Stimulated activated CD8-positive, alpha-beta memory T cell treated with anti-CD3 and anti-CD28 coated beads, Interleukin-2, amount 100 ng/mL, for 1 hour (primary cell): ENCODE data around the gene NEDD4L.
"Not testable (repeated sequence)": the region's sequence is repeated elsewhere in the genome, so short reads cannot be mapped to it uniquely, and the experiment has no call there.

Experiments used
- DNase-seq, 2 donors: peaks; one replicate each; pipeline ENCODE4 v3.0.0-alpha.2; 2020; ENCODE audit warnings: low read depth in 2 of 2

Gene NEDD4L

DNA sequence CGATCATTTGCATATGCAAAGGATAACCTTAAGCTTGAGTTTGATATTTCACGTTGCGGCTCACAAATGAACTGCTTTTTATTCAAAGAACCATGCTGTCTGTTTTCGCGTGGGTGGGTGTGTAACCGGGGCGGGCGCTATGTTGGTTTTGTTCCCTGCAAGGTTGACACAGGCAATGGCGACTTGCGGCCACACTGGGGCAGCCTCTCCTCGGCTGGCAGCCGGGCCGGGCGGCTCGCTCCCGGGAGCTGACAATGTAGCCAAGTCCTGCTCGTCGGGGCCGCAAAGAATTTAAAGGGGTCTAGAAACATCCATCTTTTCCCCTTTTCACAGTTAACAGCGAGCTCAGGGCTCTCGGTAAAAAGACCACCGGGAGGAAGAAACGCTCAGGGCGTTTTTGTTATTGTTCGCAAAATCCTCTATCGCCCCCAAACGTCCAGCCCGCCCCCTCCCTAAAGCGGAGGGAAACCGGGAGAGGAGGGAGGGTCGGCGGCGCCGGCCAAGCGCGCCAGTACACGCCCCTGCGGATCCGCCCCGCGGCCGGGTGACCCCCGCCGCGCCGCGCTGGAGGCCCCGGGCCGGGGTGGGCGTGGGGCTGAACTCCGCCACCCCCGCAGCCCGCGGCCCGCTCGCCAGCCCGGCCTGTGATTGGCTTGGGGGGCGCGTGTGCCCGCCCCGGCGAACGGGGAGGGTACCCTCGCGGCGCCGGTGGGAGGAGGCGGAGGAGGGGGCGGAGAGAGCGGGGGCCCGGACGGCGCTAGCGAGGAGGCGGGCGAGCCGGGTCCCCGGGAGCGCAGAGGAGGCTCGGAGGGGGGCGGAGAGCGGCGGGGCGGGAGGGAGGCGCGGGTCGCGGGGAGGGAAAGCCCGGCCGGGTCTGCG, at the start of gene NEDD4L:
Gene NEDD4L, plus strand, starts transcription at position 736 of the 879 bp plus-strand sequence. CDS start 435 bp downstream, outside the sequence.
- peak; percentile 47 to 60 for DNase-seq

DNA sequence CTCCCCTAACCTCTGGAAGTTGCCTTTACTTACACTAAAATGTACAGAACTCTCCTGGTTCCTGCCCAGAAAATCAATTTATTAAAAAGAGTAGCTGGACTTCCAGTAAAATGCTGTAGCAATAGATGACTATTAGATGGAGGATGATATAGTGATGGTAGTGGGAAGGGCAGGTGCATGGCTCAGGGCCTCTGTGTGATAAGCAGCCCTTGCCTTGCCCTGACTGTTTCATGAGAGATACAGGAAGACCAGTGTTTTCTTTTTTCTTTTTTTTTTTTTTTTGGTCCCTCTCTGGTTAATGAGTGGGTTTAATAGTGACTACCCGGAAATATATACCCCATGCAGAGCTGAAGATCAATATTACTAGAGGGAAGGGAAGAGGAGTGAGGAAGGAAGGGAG, 48.7 kb upstream of the NEDD4L start:
- no peak for DNase-seq

DNA sequence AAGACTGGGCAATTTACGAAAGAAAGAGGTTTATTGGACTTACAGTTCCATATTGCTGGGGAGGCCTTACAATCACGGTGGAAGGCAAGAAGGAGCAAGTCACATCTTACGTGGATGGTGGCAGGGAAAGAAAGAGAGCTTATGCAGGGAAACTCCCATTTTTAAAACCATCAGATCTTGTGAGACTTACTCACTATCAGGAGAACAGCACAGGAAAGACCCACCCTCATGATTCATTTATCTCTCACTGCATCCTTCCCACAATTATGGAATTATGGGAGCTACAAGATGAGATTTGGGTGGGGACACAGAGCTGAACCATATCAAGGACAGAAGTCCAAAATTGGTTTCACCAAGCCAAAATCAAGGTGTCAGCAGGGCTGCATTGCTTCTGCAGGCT, 47.1 kb upstream of the NEDD4L start:
- not testable (repeated sequence) for DNase-seq

DNA sequence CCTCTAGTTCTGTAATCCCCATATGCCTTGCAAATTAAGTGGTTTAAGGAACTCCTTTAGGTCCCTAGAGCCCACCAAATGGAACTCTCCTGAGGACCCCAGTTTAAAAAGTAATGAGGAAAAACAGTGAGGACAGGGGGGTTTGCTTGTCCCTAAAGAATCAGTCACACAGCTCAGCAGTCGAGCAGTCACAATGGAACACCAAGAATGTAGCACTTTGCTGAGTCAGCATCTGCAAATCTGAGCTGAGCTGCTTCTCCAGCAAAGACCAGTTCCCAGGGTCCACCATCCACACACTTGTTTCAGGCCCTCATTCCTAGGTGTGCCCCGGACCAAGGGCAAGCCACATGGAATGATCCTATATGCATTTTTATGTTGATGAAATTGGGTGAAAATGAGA, 46.2 kb upstream of the NEDD4L start:
- no peak for DNase-seq

DNA sequence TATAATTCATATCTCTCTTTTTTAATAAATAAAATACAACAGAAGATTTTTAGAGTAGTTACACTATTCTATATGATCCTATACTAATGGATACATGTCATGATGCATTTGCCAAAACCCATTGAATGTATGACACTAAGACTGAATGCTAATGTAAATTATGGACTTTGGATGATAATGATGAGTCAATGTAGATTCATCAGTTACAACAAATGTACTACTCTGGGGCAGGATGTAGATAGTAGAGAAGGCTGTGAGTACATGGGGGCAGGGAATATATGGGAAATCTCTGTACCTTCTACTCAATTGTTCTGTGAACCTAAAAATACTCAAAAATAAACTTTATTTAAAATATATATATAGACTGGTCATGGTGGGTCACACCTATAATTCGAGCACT, 45.6 kb upstream of the NEDD4L start:
- no peak for DNase-seq

DNA sequence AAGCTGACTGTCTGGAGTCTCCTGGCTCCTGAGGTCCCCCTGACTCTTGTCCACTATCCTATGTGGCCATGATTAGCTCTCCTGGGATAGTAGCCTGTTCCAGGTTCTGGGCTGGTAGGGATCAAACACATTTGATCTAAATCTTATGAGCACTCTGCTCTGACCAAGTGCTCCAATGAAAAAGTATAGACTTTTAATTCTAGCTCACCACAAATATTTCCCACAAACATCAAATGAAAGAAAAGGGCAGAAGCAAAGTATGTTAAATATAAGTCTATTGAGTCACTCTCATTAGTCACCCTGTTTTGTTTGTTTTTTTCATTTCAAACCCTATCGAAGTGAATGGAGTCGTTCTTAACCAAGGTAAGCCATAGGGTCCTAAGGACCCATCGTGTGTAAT, 39.7 kb upstream of the NEDD4L start:
- no peak for DNase-seq

DNA sequence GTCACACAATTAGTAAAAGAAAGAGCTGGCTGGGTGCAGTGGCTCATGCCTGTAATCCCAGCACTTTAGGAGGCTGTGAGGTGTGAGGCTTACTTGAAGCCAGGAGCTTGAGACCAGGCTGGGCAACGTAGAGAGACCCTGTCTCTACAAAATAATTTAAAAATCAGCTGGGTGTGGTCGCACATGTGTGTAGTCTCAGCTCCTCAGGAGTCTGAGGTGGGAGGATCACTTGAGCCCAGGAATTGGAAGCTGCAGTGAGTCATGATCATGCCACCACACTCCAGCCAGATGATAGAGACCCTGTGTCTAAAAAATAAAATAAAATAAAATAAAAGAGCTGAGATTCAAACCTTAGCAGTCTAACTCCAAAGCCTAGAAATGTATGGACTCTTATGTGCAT, 39.0 kb upstream of the NEDD4L start:
- no peak for DNase-seq

DNA sequence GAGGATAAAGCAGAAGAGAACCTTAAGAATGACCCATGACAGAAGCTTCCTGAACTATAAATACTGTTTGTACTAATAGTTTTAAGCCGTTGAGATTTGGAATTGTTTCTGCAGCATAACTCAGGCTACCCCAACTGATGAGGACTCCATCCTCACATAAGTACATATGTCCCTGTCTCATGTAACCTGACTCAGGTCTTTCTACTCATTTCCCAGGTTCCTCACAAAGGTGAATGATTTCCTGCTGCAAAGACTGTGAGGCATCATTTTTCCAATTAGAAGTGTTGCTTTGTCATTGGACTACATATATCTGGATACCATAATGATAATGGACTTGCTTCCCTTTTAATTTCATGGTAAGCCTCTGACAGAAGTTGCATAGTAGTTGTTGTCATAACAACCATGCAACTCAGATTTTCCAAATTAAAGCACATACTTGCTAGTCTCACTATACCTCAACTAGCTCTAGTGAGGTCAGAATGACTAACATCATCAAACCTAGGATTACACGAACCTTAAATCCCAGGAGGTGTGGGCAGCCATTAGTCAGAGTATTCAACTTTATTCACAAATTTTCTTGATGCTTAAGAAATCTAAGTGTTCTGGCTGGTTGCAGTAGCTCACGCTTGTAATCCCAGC, 38.0 kb upstream of the NEDD4L start:
- DNase-seq = no peak

DNA sequence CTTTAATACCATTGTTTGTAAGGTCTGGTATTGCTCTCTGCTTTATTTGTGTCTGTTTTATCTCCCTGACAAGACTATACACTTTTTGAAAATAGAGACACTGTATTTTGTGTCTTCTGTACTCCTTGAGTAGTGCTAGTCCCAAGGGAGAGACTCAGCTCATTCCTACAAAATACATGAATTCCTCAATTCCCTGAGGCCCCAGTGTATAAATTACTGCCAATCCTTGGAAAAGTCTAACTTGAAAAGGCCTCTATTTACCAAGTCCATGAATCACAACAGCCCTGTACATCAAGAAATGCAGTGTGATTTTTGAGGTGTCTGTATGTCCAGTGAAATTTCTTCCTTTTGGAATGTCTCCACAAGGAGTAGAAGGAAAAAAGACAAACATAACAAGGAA, 34.9 kb upstream of the NEDD4L start:
- DNase-seq = no peak

DNA sequence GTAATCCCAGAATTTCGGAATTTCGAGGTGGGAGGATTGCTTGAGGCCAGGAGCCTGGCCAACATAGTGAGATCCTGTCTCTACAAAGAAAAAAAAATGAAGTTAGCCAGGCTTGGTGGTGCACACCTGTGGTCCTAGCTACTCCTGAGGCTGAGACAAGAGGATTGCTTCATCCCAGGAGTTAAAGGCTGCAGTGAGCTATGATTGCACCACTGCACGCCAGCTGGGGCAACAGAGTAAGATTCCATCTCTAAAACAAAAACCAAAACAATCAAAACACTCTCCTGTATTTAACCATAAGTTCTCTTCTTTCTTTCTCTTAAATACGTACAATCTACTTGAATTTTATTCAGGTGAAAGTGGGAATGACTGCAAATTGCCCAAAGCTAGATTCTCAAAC, 33.8 kb upstream of the NEDD4L start:
- no peak for DNase-seq

DNA sequence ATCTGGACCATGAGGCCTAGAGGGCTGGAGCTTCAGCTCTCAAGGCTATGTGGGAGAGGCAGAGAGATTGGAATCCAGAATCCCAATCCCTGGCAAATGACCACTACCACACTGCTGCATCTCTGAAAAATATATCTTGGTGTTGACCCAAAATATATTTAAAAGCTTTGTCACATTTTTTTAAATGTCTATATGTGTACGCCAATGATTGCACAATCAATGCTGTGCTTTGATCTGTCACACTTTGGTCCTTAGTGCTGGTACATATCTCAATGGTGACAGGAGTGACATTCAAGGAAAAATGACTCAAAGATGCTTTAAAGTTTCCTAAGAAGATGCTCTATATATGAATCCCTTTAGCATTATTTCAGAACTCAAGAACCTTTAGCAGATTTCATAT, 31.7 kb upstream of the NEDD4L start:
- DNase-seq = no peak

DNA sequence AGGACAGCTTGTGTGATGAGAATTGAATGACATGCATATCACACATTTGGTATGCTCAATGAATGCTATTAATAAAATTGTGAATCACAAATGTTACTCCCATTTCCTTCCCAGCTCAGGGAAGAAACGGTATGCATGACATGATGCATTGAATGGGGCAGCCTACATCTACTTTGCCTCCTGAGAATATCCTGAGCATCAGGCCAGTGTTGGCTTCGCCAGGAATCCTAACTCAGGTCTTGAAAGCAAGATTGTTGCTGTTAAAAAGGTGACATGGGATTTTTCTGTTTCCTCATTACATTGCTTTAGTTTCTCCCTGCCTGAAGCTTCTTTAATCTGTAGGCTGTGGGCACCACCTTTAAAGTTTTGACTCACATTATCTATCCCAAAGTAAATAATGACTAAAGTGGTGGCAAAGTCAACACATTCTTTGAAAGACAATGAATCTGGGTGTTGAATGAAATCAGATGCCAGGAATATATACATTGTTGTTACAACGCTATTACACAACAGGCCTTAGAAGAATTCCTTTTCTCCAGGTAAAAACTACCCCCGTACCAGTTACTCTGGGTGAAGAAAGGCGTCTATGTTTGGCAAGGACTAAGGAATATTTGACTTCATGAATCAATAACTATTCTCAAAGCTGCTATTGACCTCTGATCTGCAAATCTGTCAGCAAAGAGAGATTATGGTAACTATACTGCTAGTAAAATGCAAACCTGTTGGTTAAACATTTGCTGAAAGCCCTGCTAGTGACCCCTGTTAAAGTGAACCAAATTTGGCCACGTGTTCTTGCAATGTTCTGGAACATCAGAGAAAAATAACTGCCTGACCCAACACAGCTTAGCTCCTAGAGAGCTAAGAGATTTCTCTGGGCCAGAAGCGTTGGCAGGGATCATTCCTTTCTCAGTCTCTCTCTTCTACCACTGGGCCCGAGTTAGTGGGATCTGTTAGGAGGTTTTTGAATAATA, 30.5 kb upstream of the NEDD4L start:
- no peak for DNase-seq

DNA sequence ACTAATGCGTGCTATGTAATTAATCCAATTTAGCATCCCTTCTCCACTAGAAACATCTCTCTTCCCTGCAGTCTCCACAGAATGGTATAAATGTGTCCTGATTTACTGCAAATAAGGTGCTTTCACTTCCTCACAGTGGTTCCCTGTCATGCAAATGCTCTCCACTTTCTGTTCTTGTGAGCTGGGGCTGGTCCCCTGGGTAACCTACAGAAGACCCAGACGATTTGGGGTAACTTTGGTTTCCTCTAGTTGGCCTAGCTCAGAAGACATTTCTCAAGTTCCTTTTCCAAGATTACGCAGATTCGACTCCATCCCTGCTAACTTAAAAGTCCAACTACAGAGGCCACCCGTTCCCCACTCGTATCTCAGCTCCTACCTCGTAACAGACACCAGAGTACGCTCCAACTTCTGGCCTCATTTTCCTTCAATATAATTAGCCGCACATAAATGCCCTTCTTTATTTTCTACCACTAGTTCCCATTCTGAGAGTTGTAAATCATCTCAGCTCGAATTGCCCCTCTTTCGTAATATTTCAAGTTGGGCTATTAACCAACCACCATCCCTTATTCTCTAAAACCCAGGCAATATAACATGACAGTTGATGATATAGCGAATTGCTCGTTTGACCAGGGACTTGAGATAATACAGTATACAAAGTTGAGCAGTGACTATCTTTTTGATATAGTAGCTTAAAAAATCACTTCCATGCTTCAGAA, 28.8 kb upstream of the NEDD4L start:
- DNase-seq = no peak

DNA sequence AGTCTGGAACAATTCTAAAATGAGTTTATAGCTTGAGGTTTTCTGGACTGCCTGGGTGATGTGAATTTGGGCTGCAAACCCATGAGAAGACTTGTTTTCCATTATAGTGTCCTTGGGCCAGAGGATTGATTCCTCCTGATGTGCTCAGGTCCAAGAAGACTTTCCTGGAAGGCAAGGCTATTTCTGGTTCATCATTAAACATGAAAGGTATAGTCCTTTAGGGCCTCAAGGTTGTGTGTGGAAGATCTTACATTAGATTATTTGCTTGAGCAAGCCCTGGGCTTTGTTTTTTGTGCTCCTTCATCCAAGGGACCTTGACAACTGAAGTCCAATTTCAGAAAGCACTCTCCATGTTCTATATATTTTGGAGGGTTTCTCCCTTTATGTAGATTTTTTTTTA, 26.8 kb upstream of the NEDD4L start:
- no peak for DNase-seq

DNA sequence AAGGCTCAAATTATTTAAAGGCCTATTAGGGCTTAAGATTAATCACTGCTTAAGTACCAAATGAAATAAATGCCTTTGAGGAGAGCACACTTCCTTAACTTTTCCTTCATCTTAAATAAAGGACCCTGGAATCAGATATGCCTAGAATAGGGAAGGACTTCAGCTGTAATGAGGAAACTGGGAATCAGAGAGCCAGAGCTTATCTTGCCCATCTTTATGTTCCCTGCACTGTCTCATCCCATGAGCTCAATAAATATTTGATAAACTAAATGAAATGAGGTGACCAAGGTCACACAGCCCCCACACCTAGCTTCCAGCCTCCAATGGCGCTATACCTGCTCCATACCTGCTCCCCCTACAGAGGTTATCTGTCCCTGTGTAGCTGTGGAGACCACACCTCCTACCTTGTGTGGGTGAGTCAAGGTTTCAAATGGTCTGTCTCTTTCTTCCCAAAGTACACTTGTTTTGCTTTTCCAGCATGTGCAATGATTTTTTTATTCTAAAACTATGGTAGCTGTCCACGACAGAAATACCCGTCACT, 23.4 kb upstream of the NEDD4L start:
- no peak for DNase-seq

DNA sequence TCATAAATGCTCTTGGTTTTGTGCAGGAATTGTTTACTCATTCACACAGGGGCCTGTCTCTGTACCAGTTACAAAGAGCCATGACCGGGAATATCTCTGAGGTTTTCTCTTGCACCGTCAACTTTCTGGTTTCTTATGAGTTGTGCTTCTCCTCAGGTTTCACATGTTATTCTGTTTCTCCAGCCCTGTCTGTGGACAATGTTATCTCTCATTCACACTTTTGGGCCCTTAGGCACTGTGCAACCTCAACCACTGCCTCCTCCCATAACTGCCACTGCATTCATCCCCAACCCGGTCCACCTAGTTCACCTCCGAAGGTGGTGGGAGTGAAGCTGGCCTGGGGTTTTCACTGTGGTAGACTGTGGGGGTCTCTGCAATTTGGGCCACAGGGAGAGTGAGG, 22.5 kb upstream of the NEDD4L start:
- DNase-seq = no peak

DNA sequence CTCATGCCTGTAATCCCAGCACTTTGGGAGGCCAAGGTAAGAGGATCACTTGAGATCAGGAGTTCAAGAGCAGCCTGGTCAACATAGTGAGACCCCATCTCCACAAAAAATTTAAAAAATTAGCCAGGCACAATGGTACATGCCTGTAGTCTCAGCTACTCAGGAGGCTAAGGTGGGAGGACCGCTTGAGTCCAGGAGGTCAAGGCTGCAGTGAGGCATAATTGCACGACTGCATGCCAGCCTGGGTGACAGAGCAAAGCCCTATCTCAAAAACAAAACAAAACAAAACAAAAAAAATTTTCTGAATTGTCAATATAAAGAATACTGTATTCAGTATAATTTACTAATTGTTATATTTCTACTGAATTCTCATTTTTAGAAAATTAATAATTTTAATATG, 20.9 kb upstream of the NEDD4L start:
- no peak for DNase-seq

DNA sequence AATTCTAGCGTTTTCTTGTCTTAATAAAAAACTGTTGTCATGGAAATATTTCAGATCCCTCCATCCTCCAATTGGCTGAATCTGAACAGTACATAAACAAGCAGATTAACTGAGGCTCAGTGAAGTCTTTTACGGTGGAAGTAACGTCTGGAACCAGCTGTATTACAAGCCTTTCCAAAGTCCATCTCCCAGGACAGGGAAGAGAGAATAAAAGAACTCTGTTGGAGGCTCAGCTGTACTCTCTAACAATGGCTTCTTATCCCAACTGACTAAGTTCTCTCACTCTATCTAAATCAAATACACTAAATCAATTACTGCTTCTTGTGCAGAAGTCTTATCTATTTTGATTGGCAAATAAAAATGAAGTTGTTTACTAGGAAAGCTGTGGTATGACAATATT, 19.9 kb upstream of the NEDD4L start:
- no peak for DNase-seq

DNA sequence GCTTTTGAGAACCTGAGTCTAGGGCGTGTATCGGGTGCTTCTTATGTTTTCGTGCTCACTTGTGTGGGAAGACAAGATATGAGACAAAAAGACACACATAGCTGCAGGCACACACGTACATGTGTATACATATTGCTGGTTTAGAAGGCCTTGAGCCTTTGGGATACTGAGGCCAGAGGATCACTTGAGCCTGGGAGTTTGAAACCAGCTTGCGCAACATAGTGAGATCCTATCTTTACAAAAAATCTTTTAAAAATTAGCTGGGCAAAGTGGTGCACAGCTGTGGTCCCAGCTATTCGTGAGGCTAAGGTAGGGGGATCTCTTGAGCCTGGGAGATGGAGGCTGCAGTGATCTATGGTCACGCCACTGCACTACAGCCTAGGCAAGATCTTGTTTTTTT, 18.8 kb upstream of the NEDD4L start:
- DNase-seq = no peak

DNA sequence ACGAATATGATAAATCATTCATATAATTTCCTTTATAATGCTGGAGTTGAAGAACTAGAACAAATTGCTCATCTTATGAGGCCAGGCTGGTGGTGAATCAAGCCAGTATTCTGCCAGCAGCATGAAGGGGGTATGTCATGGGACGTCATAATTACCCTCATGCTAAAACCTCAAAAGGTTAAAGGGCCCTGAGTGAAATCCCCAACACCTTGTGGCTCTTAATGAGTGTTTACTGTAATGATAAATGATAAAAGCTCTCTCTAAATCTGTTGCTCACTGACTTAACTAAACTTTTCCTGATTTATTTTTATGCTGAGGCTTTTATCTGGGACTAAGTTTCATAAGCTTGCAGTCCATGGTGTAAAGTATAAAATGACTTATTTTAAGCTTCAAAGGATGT, 18.3 kb upstream of the NEDD4L start:
- DNase-seq = no peak

DNA sequence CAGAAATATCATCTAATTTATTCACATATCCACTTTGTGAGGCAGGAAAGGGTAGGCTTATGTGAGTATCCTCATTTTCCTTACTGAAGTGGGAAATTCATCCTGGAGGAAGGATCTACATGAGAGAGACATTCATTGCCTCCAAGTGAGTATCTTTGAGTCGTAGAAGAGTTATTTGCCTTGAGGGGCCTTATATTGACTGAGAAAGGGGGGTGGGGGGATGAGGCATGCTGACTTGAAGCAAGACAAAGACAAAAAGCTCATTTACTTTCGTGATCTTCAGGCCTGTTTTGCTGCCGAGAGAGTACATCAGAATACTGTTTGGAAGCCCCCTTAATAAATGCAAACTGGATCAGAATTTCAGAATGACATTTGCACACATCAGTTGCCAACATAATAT, 17.6 kb upstream of the NEDD4L start:
- DNase-seq = no peak
